Sigmoid colon (tissue), 7 donors: ENCODE data around the gene CEP95. TPM values are rescaled to one million over a fixed set of nuclear protein-coding genes. Genes with fewer than 3 reads are reported as not detected.
"Not testable (repeated sequence)": the region's sequence is repeated elsewhere in the genome, so short reads cannot be mapped to it uniquely, and the experiment has no call there.

Experiments
- DNase-seq: peaks from one replicate; pipeline ENCODE4 v3.0.0-alpha.2; 2019
- H3K27ac ChIP-seq, 4 donors: fragments of 200-600 bp; sonication (generic); one replicate each; pipeline ENCODE4 v1.5.1; 2016 to 2019; ENCODE audit warnings: mild to moderate bottlenecking in 1 of 4
- H3K27me3 ChIP-seq, 3 donors: fragments of 200-600 bp; sonication (generic); one replicate each; pipeline ENCODE4 v1.5.1; 2019; ENCODE audit warnings: mild to moderate bottlenecking in 1 of 3
- H3K36me3 ChIP-seq, 4 donors: fragments of 200-600 bp; sonication (generic); one replicate each; pipeline ENCODE4 v1.5.1; 2016 to 2019
- H3K4me1 ChIP-seq, 4 donors: fragments of 200-600 bp; sonication (generic); one replicate each; pipeline ENCODE4 v1.5.1; 2017 to 2019
- H3K4me3 ChIP-seq, 4 donors: fragments of 200-600 bp; sonication (generic); one replicate each; pipeline ENCODE4 v1.5.1; 2017 to 2019; ENCODE audit warnings: mild to moderate bottlenecking in 2 of 4, moderate library complexity in 1 of 4
- H3K9me3 ChIP-seq, 4 donors: fragments of 200-600 bp in 3 of 4; sonication (generic) in 3 of 4; one replicate each; pipeline versions ENCODE4 v1.5.1 to v1.6.1; 2013 to 2019
- CTCF ChIP-seq, 4 experiments: fragments of 450-650 bp in 3 of 4; fragments of 200-600 bp in 1 of 4; IDR thresholded peaks; one replicate each; pipeline ENCODE4 v1.5.1; 2016 to 2019; ENCODE audit warnings: antibody characterized with exemption in 4 of 4, mild to moderate bottlenecking in 3 of 4, moderate library complexity in 2 of 4
- EP300 ChIP-seq, 4 donors: sonication (generic); formaldehyde crosslinking; IDR thresholded peaks; one replicate each; pipeline ENCODE4 v1.6.1; 2017; ENCODE audit warnings: antibody characterized with exemption in 4 of 4
- POLR2A ChIP-seq, 2 donors: fragments of 450-650 bp; IDR thresholded peaks; one replicate each; pipeline ENCODE4 v1.6.1; 2016; ENCODE audit warnings: antibody characterized with exemption in 2 of 2, mild to moderate bottlenecking in 2 of 2, moderate library complexity in 2 of 2
- POLR2AphosphoS5 ChIP-seq, 4 donors: sonication (generic); formaldehyde crosslinking; IDR thresholded peaks; one replicate each; pipeline ENCODE4 v1.6.1; 2017; ENCODE audit warnings: antibody characterized with exemption in 4 of 4
- WGBS, 2 donors: extraction: QIAGEN DNeasy Blood & Tissue Kit; methylation state at CpG; one replicate each; pipeline ENCODE4 v1.1.7; 2013; 5-methylcytosine and 5-hydroxymethylcytosine counted together
- intact Hi-C: fragments of 100-400 bp; cut with DNase I; formaldehyde crosslinking; loops from one replicate; pipeline ENCODE4 v1.15.1; 2023
- polyA plus RNA-seq, 3 donors: library from polyadenylated mRNA; stranded (reverse); fragments of 200-250 nt; gene quantifications; one replicate each; pipeline ENCODE4 v1.2.3, GENCODE V29; 2013
- total RNA-seq, 4 donors: library from RNA; depleted of rRNA; stranded (reverse); fragments of >200 nt; gene quantifications; one replicate each; pipeline ENCODE4 v1.1.0, GENCODE V29; 2016
- donor health status: healthy with polysubstance abuse.
- donor health status: Bipolar disorder and iron deficiency.
- donor health status: healthy.

CEP95 gene
- total RNA-seq (10 to 100 TPM; 34.9 to 74.5 (median 56.9) TPM), polyA plus RNA-seq (10 to 100 TPM; 13.2 to 24.3 (median 13.9) TPM)

GRCh38 chr17:64506576-64507412 lies at the start of gene CEP95:
Gene CEP95 (plus strand): TSS chr17:64506977. CDS start chr17:64507098, 121 bp downstream.
- Histone ChIP-seq H3K4me3 (peak within 1 kb of the TSS; percentile 78 to 90 (median 80)), H3K9me3 (no peaks in the 10 kb centered on the region), H3K4me1 (peaks cover 0 to 53% (median 48%) of the 10 kb centered on the region in 4 donors), H3K36me3 (peaks cover 28 to 65% (median 39%) of the 10 kb centered on the region in 4 donors), H3K27ac (peak within 1 kb of the TSS; percentile 95 to 100 (median 98)), H3K27me3 (no peaks in the 10 kb centered on the region)
- intact Hi-C loops = loop anchor here (5.0 to 10.0 kb wide), 3 partner anchors 156 to 679 kb away; partner anchors contain the start of genes FTSJ3, PSMC5 and SMURF2
- DNase-seq = peak; percentile 99
- WGBS, 2 donors = 0% methylated on average over 77 of the region's 77 CpGs
- TF ChIP-seq POLR2AphosphoS5 (IDR thresholded peaks at IDR 0.05) = peak; percentile 92 to 98 (median 96)
- TF ChIP-seq EP300 (IDR thresholded peaks at IDR 0.05) = peak in 2 of 4 donors; percentile 13 to 34
- TF ChIP-seq POLR2A (IDR thresholded peaks at IDR 0.05) = peak; percentile 88 to 89
- no peak for TF ChIP-seq CTCF (IDR thresholded peaks at IDR 0.05)

GRCh38 chr17:64457156-64457555 lies 49.6 kb upstream of the CEP95 start:
- Histone ChIP-seq H3K4me1 (no peaks in the 10 kb centered on the region), H3K9me3 (no peaks in the 10 kb centered on the region), H3K4me3 (no peak overlapping the region), H3K36me3 (no peaks in the 10 kb centered on the region), H3K27me3 (no peaks in the 10 kb centered on the region), H3K27ac (no peak overlapping the region)
- DNase-seq = no peak
- intact Hi-C loops = no loop called here
- TF ChIP-seq EP300 (IDR thresholded peaks at IDR 0.05) = no peak
- no peak for TF ChIP-seq POLR2AphosphoS5 (IDR thresholded peaks at IDR 0.05)
- no peak for TF ChIP-seq CTCF (IDR thresholded peaks at IDR 0.05)
- no peak for TF ChIP-seq POLR2A (IDR thresholded peaks at IDR 0.05)
- WGBS, 2 donors = 75 to 87% methylated on average over 7 of the region's 7 CpGs

- Histone ChIP-seq H3K9me3 (no peaks in the 10 kb centered on the region), H3K4me1 (no peaks in the 10 kb centered on the region), H3K27ac (no peak overlapping the region), H3K4me3 (no peak overlapping the region), H3K36me3 (no peaks in the 10 kb centered on the region), H3K27me3 (no peaks in the 10 kb centered on the region)
- DNase-seq = no peak
- intact Hi-C loops = no loop called here
- no peak for TF ChIP-seq POLR2AphosphoS5 (IDR thresholded peaks at IDR 0.05)
- no peak for TF ChIP-seq CTCF (IDR thresholded peaks at IDR 0.05)
- no peak for TF ChIP-seq EP300 (IDR thresholded peaks at IDR 0.05)
- TF ChIP-seq POLR2A (IDR thresholded peaks at IDR 0.05) = no peak
- 72 to 85% methylated on average over 8 of the region's 8 CpGs for WGBS, 2 donors
These were observed 48.0 kb upstream of the CEP95 start for GRCh38 chr17:64458756-64459155.

GRCh38 chr17:64459284-64459747 lies 47.5 kb upstream of the CEP95 start:
- Histone ChIP-seq H3K36me3 (no peaks in the 10 kb centered on the region), H3K9me3 (no peaks in the 10 kb centered on the region), H3K4me3 (no peak overlapping the region), H3K4me1 (no peaks in the 10 kb centered on the region), H3K27me3 (no peaks in the 10 kb centered on the region), H3K27ac (no peak overlapping the region)
- no peak for TF ChIP-seq EP300 (IDR thresholded peaks at IDR 0.05)
- intact Hi-C loops = no loop called here
- no peak for DNase-seq
- WGBS, 2 donors = 77 to 89% methylated on average over 6 of the region's 6 CpGs

- H3K27me3 ChIP-seq, DNase-seq, H3K36me3 ChIP-seq, H3K27ac ChIP-seq, H3K9me3 ChIP-seq, intact Hi-C loops, H3K4me1 ChIP-seq, H3K4me3 ChIP-seq: not testable (repeated sequence)
- 96% methylated on average over 7 of the region's 7 CpGs for WGBS, 2 donors
These were observed 47.0 kb upstream of the CEP95 start for GRCh38 chr17:64459818-64460217.
